SK-N-SH (cell line): ENCODE results near the gene CCDC192.

Source experiments
- CHD2 ChIP-seq: fragments of 150-350 bp; IDR thresholded peaks from 2 replicates; pipeline ENCODE4 v1.6.1; 2018; ENCODE audit warnings: low read length; ENCODE audit not compliant: partially characterized antibody
- CTCF ChIP-seq: fragments of 200-600 bp; sonication (generic); IDR thresholded peaks from 2 replicates; pipeline ENCODE4 v1.6.1; 2017; ENCODE audit warnings: antibody characterized with exemption, mild to moderate bottlenecking, moderate library complexity
- EP300 ChIP-seq, 2 experiments: IDR thresholded peaks; 2 replicates each; pipeline versions ENCODE4 v1.4.0 to v1.6.1; 2012; ENCODE audit warnings: borderline replicate concordance in 1 of 2, low read depth in 1 of 2, low read length in 1 of 2
- IRF3 ChIP-seq: fragments of 150-350 bp; IDR thresholded peaks from 2 replicates; pipeline ENCODE4 v1.6.1; 2016; ENCODE audit warnings: mild to moderate bottlenecking, low read depth, low read length
- MAX ChIP-seq: IDR thresholded peaks from 2 replicates; pipeline ENCODE4 v1.4.0; 2012; ENCODE audit warnings: low read depth
- POLR2AphosphoS5 ChIP-seq: IDR thresholded peaks from 2 replicates; pipeline ENCODE4 v1.6.1; 2012; ENCODE audit warnings: low read depth, low read length
- REST ChIP-seq: IDR thresholded peaks from 2 replicates; pipeline ENCODE4 v1.6.1; 2012; ENCODE audit warnings: mild to moderate bottlenecking, low read depth, low read length, moderate library complexity
- SIN3A ChIP-seq: IDR thresholded peaks from 2 replicates; pipeline ENCODE4 v1.6.1; 2012; ENCODE audit warnings: low read depth, mild to moderate bottlenecking, low read length, moderate library complexity, borderline replicate concordance
- SMC3 ChIP-seq: IDR thresholded peaks from 2 replicates; pipeline ENCODE4 v1.6.1; 2012; ENCODE audit warnings: low read depth, low read length, improper control_type of control experiment
- USF1 ChIP-seq: IDR thresholded peaks from 2 replicates; pipeline ENCODE4 v1.4.0; 2012; ENCODE audit warnings: low read depth, borderline replicate concordance
- ZBTB33 ChIP-seq: IDR thresholded peaks from 2 replicates; pipeline ENCODE4 v1.4.0; 2012; ENCODE audit warnings: low read depth, borderline replicate concordance

GRCh38 chr5:127943061-127943371 is 239.8 kb downstream of the CCDC192 start:
- TF ChIP-seq CTCF: no peak
- TF ChIP-seq SMC3: no peak
- TF ChIP-seq POLR2AphosphoS5: no peak
- no peak for TF ChIP-seq IRF3
- no peak for TF ChIP-seq USF1
- TF ChIP-seq CHD2: no peak
- no peak for TF ChIP-seq EP300 (IDR thresholded peaks at IDR 0.05; ENCODE audit: borderline replicate concordance in 1 of 2, low read depth in 1 of 2, low read length in 1 of 2)
- TF ChIP-seq ZBTB33: no peak
- TF ChIP-seq SIN3A: no peak
- no peak for TF ChIP-seq REST
- TF ChIP-seq MAX: no peak
